DND-41 (cell line): Measurements from ENCODE around the gene NDUFV2.

Experiments
- ATAC-seq: fragments of 200-7000 bp; cut with Tn5 transposase; 3 replicates; pipeline ENCODE4 v1.9.1; 2021; ENCODE audit warnings: low read depth; ENCODE audit not compliant: insufficient read depth
- DNase-seq: peaks from one replicate; pipeline ENCODE4 v3.0.0-alpha.2; 2020
- H2AFZ ChIP-seq: 2 replicates; pipeline ENCODE4 v1.6.0; 2012; ENCODE audit warnings: low read depth, low read length
- H3K27ac ChIP-seq: 2 replicates; pipeline ENCODE4 v1.5.1; 2012; ENCODE audit warnings: low read length, inconsistent platforms
- H3K27me3 ChIP-seq: fragments of 200-600 bp; sonication (generic); 2 replicates; pipeline ENCODE4 v1.6.0; 2012; ENCODE audit warnings: low read length, mild to moderate bottlenecking, inconsistent platforms; ENCODE audit not compliant: insufficient read depth, poor library complexity
- H3K36me3 ChIP-seq: 2 replicates; pipeline ENCODE4 v1.5.1; 2012; ENCODE audit warnings: low read length, inconsistent platforms; ENCODE audit not compliant: insufficient read depth
- H3K4me1 ChIP-seq: 2 replicates; pipeline ENCODE4 v1.5.1; 2012; ENCODE audit warnings: mild to moderate bottlenecking, low read length; ENCODE audit not compliant: insufficient read depth
- H3K4me2 ChIP-seq: 2 replicates; pipeline ENCODE4 v1.6.0; 2012; ENCODE audit warnings: mild to moderate bottlenecking, moderate library complexity, low read length, inconsistent platforms; ENCODE audit not compliant: insufficient read depth
- H3K4me3 ChIP-seq, 2 experiments: fragments of 200-600 bp in 1 of 2; shearing (Covaris generic) in 1 of 2; 2 replicates each; pipeline ENCODE4 v1.5.1; 2012 to 2016; ENCODE audit warnings: inconsistent platforms in 2 of 2, low read length in 2 of 2, mild to moderate bottlenecking in 2 of 2, low read depth in 1 of 2, moderate library complexity in 1 of 2
- H3K79me2 ChIP-seq: 2 replicates; pipeline ENCODE4 v1.6.0; 2012; ENCODE audit warnings: low read length, inconsistent platforms; ENCODE audit not compliant: insufficient read depth
- H3K9ac ChIP-seq: 2 replicates; pipeline ENCODE4 v1.6.0; 2012; ENCODE audit warnings: low read depth, mild to moderate bottlenecking, inconsistent platforms, low read length, moderate library complexity
- H3K9me3 ChIP-seq: 2 replicates; pipeline ENCODE4 v1.5.1; 2012; ENCODE audit warnings: low read length, moderate library complexity, mild to moderate bottlenecking, inconsistent platforms; ENCODE audit not compliant: insufficient read depth, severe bottlenecking
- H4K20me1 ChIP-seq: 2 replicates; pipeline ENCODE4 v1.6.0; 2012; ENCODE audit warnings: low read length; ENCODE audit not compliant: insufficient read depth
- CTCF ChIP-seq: IDR thresholded peaks from 2 replicates; pipeline ENCODE4 v1.5.1; 2012; ENCODE audit warnings: borderline replicate concordance, low read length, moderate library complexity, mild to moderate bottlenecking; ENCODE audit not compliant: poor library complexity, severe bottlenecking; ENCODE audit errors: extremely low read depth
- EZH2 ChIP-seq: IDR thresholded peaks from 3 replicates; pipeline ENCODE4 v1.6.1; 2012; ENCODE audit warnings: borderline replicate concordance, low read depth, mild to moderate bottlenecking, moderate library complexity, low read length, inconsistent platforms; ENCODE audit not compliant: severe bottlenecking

The NDUFV2 gene

GRCh38 chr18:9096685-9097084 is 5.8 kb upstream of the NDUFV2 start:
- H3K4me1 ChIP-seq = peaks cover 13% of the 10 kb centered on the region
- TF ChIP-seq CTCF (no peak), EZH2 (no peak)

GRCh38 chr18:9097349-9097748 is 5.2 kb upstream of the NDUFV2 start:
- peaks cover 14% of the 10 kb centered on the region for H3K4me1 ChIP-seq
- ATAC-seq (no peak), DNase-seq (no peak)
- H3K79me2 ChIP-seq = peaks cover 9% of the 10 kb centered on the region
- no peaks in the 10 kb centered on the region for H4K20me1 ChIP-seq
- no peak overlapping the region for H3K4me3 ChIP-seq
- H2AFZ ChIP-seq = no peak overlapping the region
- H3K9ac ChIP-seq = no peak overlapping the region
- no peaks in the 10 kb centered on the region for H3K36me3 ChIP-seq
- no peak overlapping the region for H3K4me2 ChIP-seq
- H3K27ac ChIP-seq = no peak overlapping the region
- H3K9me3 ChIP-seq = no peaks in the 10 kb centered on the region
- no peaks in the 10 kb centered on the region for H3K27me3 ChIP-seq
- TF ChIP-seq CTCF (no peak), EZH2 (no peak)

More at GRCh38 chr18:9096685-9097084, 5.8 kb upstream of the NDUFV2 start:
- H3K79me2 ChIP-seq = peaks cover 4% of the 10 kb centered on the region; the same call in 1 of the 2 replicates
- H3K9me3 ChIP-seq = no peaks in the 10 kb centered on the region
- H3K27ac ChIP-seq = no peak overlapping the region
- H3K27me3 ChIP-seq = no peaks in the 10 kb centered on the region
- H2AFZ ChIP-seq = no peak overlapping the region
- H4K20me1 ChIP-seq = no peaks in the 10 kb centered on the region
- no peaks in the 10 kb centered on the region for H3K36me3 ChIP-seq
- ATAC-seq = no peak
- no peak overlapping the region for H3K9ac ChIP-seq
- DNase-seq = no peak
- H3K4me2 ChIP-seq = no peak overlapping the region
- H3K4me3 ChIP-seq = no peak overlapping the region

GRCh38 chr18:9100796-9101195 is 1.7 kb upstream of the NDUFV2 start:
- Histone ChIP-seq H3K9me3 (no peaks in the 10 kb centered on the region), H3K27ac (no peak overlapping the region), H3K79me2 (peaks cover 43% of the 10 kb centered on the region), H3K27me3 (no peaks in the 10 kb centered on the region), H4K20me1 (peaks cover 24% of the 10 kb centered on the region), H3K4me2 (no peak overlapping the region), H2AFZ (no peak overlapping the region), H3K36me3 (peaks cover 10% of the 10 kb centered on the region), H3K4me1 (peaks cover 32% of the 10 kb centered on the region), H3K4me3 (no peak overlapping the region), H3K9ac (no peak overlapping the region)
- ATAC-seq (no peak), DNase-seq (no peak)
- no peak for TF ChIP-seq CTCF
